ENCODE data around the gene ATXN1L.

GRCh38 chr16:71902656-71903365 is 57.0 kb downstream of the ATXN1L start:
- TF ChIP-seq POLR2A (IDR thresholded peaks at IDR 0.05) (no peak), CTCF (IDR thresholded peaks at IDR 0.05) (no peak)
